Inferior parietal cortex (tissue), 1 donor: ENCODE results near the gene IRAK4.

Source experiments
- DNase-seq: peaks from one replicate; pipeline ENCODE4 v3.0.0-alpha.2; 2016; ENCODE audit errors: extremely low spot score

IRAK4 gene

GRCh38 chr12:43766291-43766690 lies 7.5 kb downstream of the IRAK4 start:
- no peak for DNase-seq

GRCh38 chr12:43776498-43776897 lies 17.7 kb downstream of the IRAK4 start:
- DNase-seq = peak; percentile 43

- DNase-seq = no peak
Measured at GRCh38 chr12:43786899-43787693, 28.3 kb downstream of the IRAK4 start.

- DNase-seq = no peak
Measured at GRCh38 chr12:43789941-43790340, 31.2 kb downstream of the IRAK4 start.

GRCh38 chr12:43795716-43796280 lies 37.0 kb downstream of the IRAK4 start:
- DNase-seq = no peak

- no peak for DNase-seq
Measured at GRCh38 chr12:43797561-43798217, 38.9 kb downstream of the IRAK4 start.

GRCh38 chr12:43805149-43805859 lies 46.6 kb downstream of the IRAK4 start:
- DNase-seq = peak; percentile 48

GRCh38 chr12:43805860-43806736 lies 47.3 kb downstream of the IRAK4 start, which contains the start of gene TWF1:
Gene TWF1 (minus strand): TSS chr12:43806317. CDS start chr12:43806245, 72 bp downstream.
- peak; percentile 77 for DNase-seq

GRCh38 chr12:43806737-43807072 lies 48.0 kb downstream of the IRAK4 start:
- DNase-seq = no peak

GRCh38 chr12:43807386-43807785 lies 48.6 kb downstream of the IRAK4 start:
- no peak for DNase-seq

GRCh38 chr12:43812057-43812456 lies 53.3 kb downstream of the IRAK4 start:
- no peak for DNase-seq

- DNase-seq = no peak
Measured at GRCh38 chr12:43812926-43813325, 54.2 kb downstream of the IRAK4 start.

GRCh38 chr12:43815416-43815815 lies 56.7 kb downstream of the IRAK4 start:
- no peak for DNase-seq

GRCh38 chr12:43816168-43816567 lies 57.4 kb downstream of the IRAK4 start:
- no peak for DNase-seq

- no peak for DNase-seq
Measured at GRCh38 chr12:43824207-43824775, 65.5 kb downstream of the IRAK4 start.

- no peak for DNase-seq
Measured at GRCh38 chr12:43826681-43827080, 67.9 kb downstream of the IRAK4 start.

GRCh38 chr12:43827093-43827492 lies 68.3 kb downstream of the IRAK4 start:
- no peak for DNase-seq

GRCh38 chr12:43832463-43833168 lies 73.9 kb downstream of the IRAK4 start:
- DNase-seq = no peak

GRCh38 chr12:43835264-43835655 lies 76.5 kb downstream of the IRAK4 start:
- DNase-seq = no peak
